ENCODE data around the gene GALE. TPM values are rescaled to one million over a fixed set of nuclear protein-coding genes. Genes with fewer than 3 reads are reported as not detected.
"Not testable (repeated sequence)": the region's sequence is repeated elsewhere in the genome, so short reads cannot be mapped to it uniquely, and the experiment has no call there.

GALE gene
- 35.2 TPM for polyA plus RNA-seq (2012; ENCODE audit: missing spikeins)

- TF ChIP-seq POLR2A (IDR thresholded peaks at IDR 0.05; ENCODE audit: low read depth, low read length): peak; percentile 69
- TF ChIP-seq TAF1 (IDR thresholded peaks at IDR 0.05; ENCODE audit: borderline replicate concordance, low read depth, low read length): peak; percentile 61
- TF ChIP-seq POLR2AphosphoS5 (IDR thresholded peaks at IDR 0.05; ENCODE audit: low read depth, low read length): peak; percentile 81
- DNase-seq (ENCODE audit: insufficient read length) (peak; percentile 99), FAIRE-seq (peak; percentile 99)
Observed at GRCh38 chr1:23800400-23801337, at the start of gene GALE. Gene GALE (minus strand): TSS chr1:23800754. CDS start chr1:23799007, 1,747 bp downstream.

GRCh38 chr1:23848673-23849616 lies 48.4 kb upstream of the GALE start:
- TF ChIP-seq POLR2AphosphoS5 (IDR thresholded peaks at IDR 0.05; ENCODE audit: low read depth, low read length) (no peak), POLR2A (IDR thresholded peaks at IDR 0.05; ENCODE audit: low read depth, low read length) (no peak), TAF1 (IDR thresholded peaks at IDR 0.05; ENCODE audit: borderline replicate concordance, low read depth, low read length) (no peak)
- FAIRE-seq (no peak), DNase-seq (ENCODE audit: insufficient read length) (no peak)

GRCh38 chr1:23847482-23848095 lies 47.0 kb upstream of the GALE start:
- FAIRE-seq; DNase-seq (ENCODE audit: insufficient read length): not testable (repeated sequence)

- FAIRE-seq (no peak), DNase-seq (ENCODE audit: insufficient read length) (no peak)
- TF ChIP-seq TAF1 (IDR thresholded peaks at IDR 0.05; ENCODE audit: borderline replicate concordance, low read depth, low read length) (no peak), POLR2A (IDR thresholded peaks at IDR 0.05; ENCODE audit: low read depth, low read length) (no peak), POLR2AphosphoS5 (IDR thresholded peaks at IDR 0.05; ENCODE audit: low read depth, low read length) (no peak)
Observed at GRCh38 chr1:23845163-23845562, 44.6 kb upstream of the GALE start.

- DNase-seq (ENCODE audit: insufficient read length) (no peak), FAIRE-seq (no peak)
- TF ChIP-seq TAF1 (IDR thresholded peaks at IDR 0.05; ENCODE audit: borderline replicate concordance, low read depth, low read length) (no peak), POLR2A (IDR thresholded peaks at IDR 0.05; ENCODE audit: low read depth, low read length) (no peak), POLR2AphosphoS5 (IDR thresholded peaks at IDR 0.05; ENCODE audit: low read depth, low read length) (no peak)
Observed at GRCh38 chr1:23843644-23844043, 43.1 kb upstream of the GALE start.

GRCh38 chr1:23838401-23838866 lies 37.9 kb upstream of the GALE start:
- TF ChIP-seq POLR2AphosphoS5 (IDR thresholded peaks at IDR 0.05; ENCODE audit: low read depth, low read length) (no peak), POLR2A (IDR thresholded peaks at IDR 0.05; ENCODE audit: low read depth, low read length) (no peak), TAF1 (IDR thresholded peaks at IDR 0.05; ENCODE audit: borderline replicate concordance, low read depth, low read length) (no peak)
- DNase-seq (ENCODE audit: insufficient read length): peak; percentile 70
- peak; percentile 94 for FAIRE-seq

- TF ChIP-seq POLR2AphosphoS5 (IDR thresholded peaks at IDR 0.05; ENCODE audit: low read depth, low read length) (no peak), POLR2A (IDR thresholded peaks at IDR 0.05; ENCODE audit: low read depth, low read length) (no peak), TAF1 (IDR thresholded peaks at IDR 0.05; ENCODE audit: borderline replicate concordance, low read depth, low read length) (no peak)
- DNase-seq (ENCODE audit: insufficient read length): no peak
- no peak for FAIRE-seq
Observed at GRCh38 chr1:23837908-23838307, 37.4 kb upstream of the GALE start.

GRCh38 chr1:23836037-23836436 lies 35.5 kb upstream of the GALE start:
- TF ChIP-seq TAF1 (IDR thresholded peaks at IDR 0.05; ENCODE audit: borderline replicate concordance, low read depth, low read length) (no peak), POLR2AphosphoS5 (IDR thresholded peaks at IDR 0.05; ENCODE audit: low read depth, low read length) (no peak)

GRCh38 chr1:23834156-23834555 lies 33.6 kb upstream of the GALE start:
- not testable (repeated sequence) for FAIRE-seq; DNase-seq (ENCODE audit: insufficient read length)

More at GRCh38 chr1:23836037-23836436, 35.5 kb upstream of the GALE start:
- DNase-seq (ENCODE audit: insufficient read length) (no peak), FAIRE-seq (no peak)

- TF ChIP-seq POLR2AphosphoS5 (IDR thresholded peaks at IDR 0.05; ENCODE audit: low read depth, low read length): no peak
- DNase-seq (ENCODE audit: insufficient read length) (no peak), FAIRE-seq (no peak)
Observed at GRCh38 chr1:23827717-23828116, 27.2 kb upstream of the GALE start.

- not testable (repeated sequence) for DNase-seq (ENCODE audit: insufficient read length); FAIRE-seq
Observed at GRCh38 chr1:23826590-23826989, 26.0 kb upstream of the GALE start.
